Measurements from ENCODE around the gene EYA3. TPM values are rescaled to one million over a fixed set of nuclear protein-coding genes. Genes with fewer than 3 reads are reported as not detected.

The EYA3 gene
- total RNA-seq, 2 experiments from 2014 or later, result 30.1 to 37.1 TPM

DNA sequence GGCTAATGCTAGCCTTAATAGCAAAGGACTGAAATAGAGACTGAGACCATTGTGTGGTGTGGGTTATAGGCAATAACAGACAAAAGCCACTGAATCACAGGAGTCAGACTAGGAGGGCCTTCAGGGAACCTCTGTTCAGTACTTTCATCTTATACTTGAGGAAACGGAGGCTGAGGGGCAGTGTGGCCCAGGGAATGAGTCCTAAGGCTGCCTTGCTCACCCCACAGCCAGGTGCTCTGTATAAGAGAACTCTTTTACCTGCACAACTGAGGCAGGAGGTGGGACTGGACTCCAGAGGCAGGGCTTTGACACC is 150.9 kb downstream of the EYA3 start:
- no peak for DNase-seq
- intact Hi-C loops (cut with DNase I, micrococcal nuclease), result no loop called here
- Mint-ChIP-seq H3K4me1 (peaks cover 18% of the 10 kb centered on the region), H3K27ac (no peak overlapping the region), H3K4me3 (no peak overlapping the region), H3K9me3 (ENCODE audit: low read depth) (no peaks in the 10 kb centered on the region), H3K36me3 (ENCODE audit: low read depth) (no peaks in the 10 kb centered on the region), H3K27me3 (peaks cover 15% of the 10 kb centered on the region)
- ChIA-PET POLR2A (no interaction called here), CTCF (interaction anchor here (0.6 to 1.1 kb wide), 6 partner anchors 13 to 199 kb away, joined by 3 to 5 read pairs (median 3); no protein-coding TSS in a partner anchor)
- ATAC-seq, result no peak

DNA sequence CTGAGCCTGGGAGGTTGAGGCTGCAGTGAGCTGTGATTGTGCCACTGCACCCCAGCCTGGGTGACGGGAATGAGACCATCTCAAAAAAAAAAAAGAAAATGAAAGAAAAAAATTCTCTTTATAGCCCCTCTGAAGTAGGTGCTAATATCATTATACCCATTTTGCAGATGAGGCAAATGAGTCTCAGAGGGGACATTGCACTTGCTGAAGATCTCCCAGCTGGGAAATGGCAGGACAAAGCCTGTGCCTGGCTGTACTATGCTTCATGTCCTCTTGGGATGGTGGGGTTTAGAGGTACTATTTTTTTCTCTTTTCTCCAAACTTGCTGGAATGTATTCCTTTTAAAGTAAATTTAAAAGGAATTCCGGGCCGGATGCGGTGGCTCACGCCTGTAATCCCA is 152.0 kb downstream of the EYA3 start:
- intact Hi-C loops (cut with DNase I, micrococcal nuclease), result no loop called here
- ATAC-seq, result no peak
- H3K4me1 Mint-ChIP-seq, result peaks cover 18% of the 10 kb centered on the region
- no peak for DNase-seq
- no peak overlapping the region for H3K27ac Mint-ChIP-seq
- H3K9me3 Mint-ChIP-seq (ENCODE audit: low read depth), result no peaks in the 10 kb centered on the region
- ChIA-PET POLR2A (no interaction called here), CTCF (interaction anchor here (0.7 to 1.1 kb wide), 2 partner anchors 64 to 301 kb away, joined by 3 read pairs; no protein-coding TSS in a partner anchor)
- no peaks in the 10 kb centered on the region for H3K36me3 Mint-ChIP-seq (ENCODE audit: low read depth)
- peaks cover 15% of the 10 kb centered on the region for H3K27me3 Mint-ChIP-seq
- no peak overlapping the region for H3K4me3 Mint-ChIP-seq

DNA sequence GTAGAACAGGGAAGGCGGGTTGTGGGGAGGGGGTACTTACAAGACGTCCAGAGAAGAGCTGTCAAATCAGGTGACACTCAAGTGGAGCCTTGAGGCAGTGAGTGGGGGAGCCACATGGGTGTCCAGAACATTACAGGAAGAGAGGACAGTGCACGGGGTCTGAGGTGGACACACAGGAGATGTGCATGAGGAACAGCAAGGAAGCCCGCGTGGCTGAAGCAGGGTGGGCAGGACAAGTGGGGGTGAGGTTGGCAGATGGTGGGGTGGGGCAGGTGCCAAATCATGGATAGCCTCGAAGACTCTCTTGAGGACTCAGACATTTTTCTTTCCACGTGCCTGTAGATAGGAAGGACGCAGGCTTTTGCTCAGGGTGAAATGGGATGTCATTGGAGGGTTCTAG is 152.7 kb downstream of the EYA3 start:
- H3K9me3 Mint-ChIP-seq (ENCODE audit: low read depth), result no peaks in the 10 kb centered on the region
- DNase-seq (no peak), ATAC-seq (no peak)
- no peaks in the 10 kb centered on the region for H3K36me3 Mint-ChIP-seq (ENCODE audit: low read depth)
- H3K4me1 Mint-ChIP-seq, result peaks cover 17% of the 10 kb centered on the region
- intact Hi-C loops (cut with DNase I, micrococcal nuclease), result no loop called here
- H3K27me3 Mint-ChIP-seq, result peaks cover 15% of the 10 kb centered on the region
- ChIA-PET CTCF (interaction anchor here (0.9 to 1.3 kb wide), 2 partner anchors 13 to 273 kb away, joined by 3 read pairs; no protein-coding TSS in a partner anchor), POLR2A (interaction anchor here (0.9 kb wide), 1 partner anchor 226 kb away, joined by 3 read pairs; no protein-coding TSS in a partner anchor)
- H3K4me3 Mint-ChIP-seq, result no peak overlapping the region
- no peak overlapping the region for H3K27ac Mint-ChIP-seq

DNA sequence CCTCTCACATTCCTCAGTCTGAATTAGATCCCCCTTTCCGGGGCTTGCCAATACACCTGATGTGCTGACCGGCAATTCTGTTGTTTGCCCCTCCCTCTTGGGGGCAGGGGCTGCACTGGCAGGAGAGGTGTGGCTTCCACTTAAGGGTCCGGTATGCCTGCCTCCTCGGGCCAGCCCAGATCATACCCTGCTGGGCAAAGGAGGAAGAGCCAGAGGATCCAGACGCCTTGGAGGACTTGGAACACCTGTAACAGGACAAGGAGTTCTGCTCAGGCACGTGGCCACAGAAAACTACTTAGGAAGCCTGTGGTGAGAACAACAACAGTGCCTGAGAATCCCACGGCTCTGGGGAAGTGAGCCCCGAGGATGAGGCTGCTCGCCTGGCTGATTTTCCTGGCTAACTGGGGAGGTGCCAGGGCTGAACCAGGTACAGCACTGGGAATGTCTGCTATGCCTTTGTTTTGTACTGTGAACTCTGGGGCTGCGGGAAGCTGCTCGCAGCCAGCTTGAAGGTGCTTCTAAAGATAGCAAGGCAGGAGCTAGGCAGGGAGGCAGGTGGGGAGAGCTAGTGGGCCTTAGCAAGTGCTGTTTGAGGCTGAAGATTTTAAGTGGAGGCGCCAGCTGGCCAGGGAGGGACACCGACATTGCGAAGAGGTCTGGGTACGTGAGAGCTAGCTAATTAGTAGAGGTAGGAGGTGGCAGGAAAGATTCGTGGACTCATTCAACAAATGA is 153.4 kb downstream of the EYA3 start, which contains the start of gene SMPDL3B:
TSS of gene SMPDL3B (plus strand) at position 183 of the 732 bp plus-strand sequence. CDS start at position 367, 184 bp downstream.
- ChIA-PET POLR2A (interaction anchor here (0.6 to 0.9 kb wide), 2 partner anchors 227 to 244 kb away, joined by 3 to 7 read pairs; no protein-coding TSS in a partner anchor), CTCF (interaction anchor here (0.9 to 1.3 kb wide), 2 partner anchors 13 to 274 kb away, joined by 3 read pairs; no protein-coding TSS in a partner anchor)
- DNase-seq, result no peak
- intact Hi-C loops (cut with DNase I, micrococcal nuclease), result no loop called here
- Mint-ChIP-seq H3K27ac (no peak within 1 kb of the TSS), H3K4me3 (peak within 1 kb of the TSS; percentile 11), H3K9me3 (ENCODE audit: low read depth) (no peaks in the 10 kb centered on the region), H3K4me1 (peaks cover 10% of the 10 kb centered on the region), H3K27me3 (peaks cover 15% of the 10 kb centered on the region), H3K36me3 (ENCODE audit: low read depth) (no peaks in the 10 kb centered on the region)
- ATAC-seq, result peak; percentile 23

DNA sequence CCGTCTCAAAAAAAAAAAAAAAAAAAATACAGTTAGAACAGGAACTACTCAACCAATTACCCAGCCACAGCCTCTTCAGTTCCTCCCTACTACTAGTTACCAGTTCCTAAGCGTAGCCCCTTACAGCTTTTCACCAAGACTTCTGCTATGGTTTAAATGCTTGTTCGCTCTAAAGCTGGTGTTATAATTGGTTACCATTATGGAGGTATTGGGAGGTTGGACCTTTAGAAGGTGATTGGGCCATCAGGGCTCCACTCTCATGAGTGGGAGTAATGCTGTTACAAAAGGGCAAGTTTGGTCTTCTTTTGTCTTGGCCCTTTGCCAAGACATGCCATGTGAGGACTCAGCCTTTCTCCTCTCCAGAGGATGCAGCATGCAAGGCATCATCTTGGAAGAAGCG is 156.7 kb downstream of the EYA3 start:
- Mint-ChIP-seq H3K9me3 (ENCODE audit: low read depth) (no peaks in the 10 kb centered on the region), H3K27me3 (peaks cover 15% of the 10 kb centered on the region), H3K36me3 (ENCODE audit: low read depth) (no peaks in the 10 kb centered on the region), H3K27ac (no peak overlapping the region), H3K4me1 (peaks cover 9% of the 10 kb centered on the region), H3K4me3 (no peak overlapping the region)
- intact Hi-C loops (cut with DNase I, micrococcal nuclease), result no loop called here
- CTCF ChIA-PET, result interaction anchor here (1.0 to 1.9 kb wide), 2 partner anchors 9 to 13 kb away, joined by 3 to 6 read pairs; no protein-coding TSS in a partner anchor
- POLR2A ChIA-PET, result no interaction called here
- ATAC-seq, result no peak
- DNase-seq, result no peak

DNA sequence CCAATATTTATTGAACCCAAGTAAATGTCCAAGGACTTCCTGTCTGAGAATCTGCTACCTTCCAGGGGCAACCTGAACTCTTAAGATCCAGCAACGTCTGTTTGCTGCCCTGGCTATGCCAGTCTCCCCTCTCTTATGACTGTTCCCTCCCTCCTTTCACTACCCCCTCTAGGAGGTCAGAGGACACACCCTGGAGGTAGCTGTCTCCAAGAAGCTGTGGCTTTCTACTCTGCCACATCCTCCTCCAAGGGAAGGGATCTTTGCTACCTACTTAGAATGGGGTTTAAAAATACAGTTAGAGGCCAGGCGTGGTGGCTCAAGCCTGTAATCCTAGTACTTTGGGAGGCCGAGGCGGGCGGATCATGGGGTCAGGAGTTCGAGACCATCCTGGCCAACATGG is 157.2 kb downstream of the EYA3 start:
- no peak overlapping the region for H3K27ac Mint-ChIP-seq
- peaks cover 15% of the 10 kb centered on the region for H3K27me3 Mint-ChIP-seq
- ATAC-seq (no peak), DNase-seq (no peak)
- POLR2A ChIA-PET, result no interaction called here
- H3K4me1 Mint-ChIP-seq, result peaks cover 9% of the 10 kb centered on the region
- H3K36me3 Mint-ChIP-seq (ENCODE audit: low read depth), result no peaks in the 10 kb centered on the region
- H3K4me3 Mint-ChIP-seq, result no peak overlapping the region
- intact Hi-C loops (cut with DNase I, micrococcal nuclease), result no loop called here
- no peaks in the 10 kb centered on the region for H3K9me3 Mint-ChIP-seq (ENCODE audit: low read depth)
- CTCF ChIA-PET, result interaction anchor here (1.0 kb wide), 1 partner anchor 9 kb away, joined by 3 read pairs; no protein-coding TSS in a partner anchor

DNA sequence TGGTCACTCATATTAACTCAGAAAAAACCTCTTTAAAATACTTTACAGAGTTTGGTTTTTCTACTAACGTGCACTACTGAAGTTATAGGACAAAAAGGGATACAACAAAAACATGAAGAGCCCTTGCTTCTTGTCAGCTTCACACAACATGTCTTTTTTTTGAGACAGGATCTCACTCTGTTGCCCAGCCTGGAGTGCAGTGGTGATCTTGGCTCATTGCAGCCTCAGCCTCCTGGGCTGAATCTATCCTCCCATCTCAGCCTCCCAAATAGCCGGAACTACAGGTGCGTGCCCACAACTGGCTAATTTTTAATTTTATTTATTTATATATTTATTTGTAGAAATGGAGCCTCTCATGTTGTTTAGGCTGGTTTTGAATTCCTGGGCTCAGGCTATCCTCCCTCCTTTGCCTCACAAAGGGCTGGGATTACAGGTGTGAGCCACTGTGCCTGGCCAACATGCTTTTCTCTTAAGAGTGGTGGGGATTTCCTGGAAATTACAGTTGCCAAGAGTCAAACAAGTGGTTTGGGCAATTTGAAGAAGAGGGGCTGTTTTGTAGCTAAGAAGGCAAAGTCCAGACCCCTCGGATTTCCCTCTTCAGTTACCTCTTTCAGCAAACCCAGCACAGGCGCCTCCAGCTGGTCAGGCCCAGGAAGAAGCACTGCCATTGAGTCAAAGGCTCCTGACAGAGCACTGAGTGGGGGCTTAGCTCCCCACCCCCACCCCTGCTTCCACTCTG is 160.0 kb downstream of the EYA3 start:
- intact Hi-C loops (cut with DNase I, micrococcal nuclease), result no loop called here
- no peaks in the 10 kb centered on the region for H3K4me1 Mint-ChIP-seq
- H3K9me3 Mint-ChIP-seq (ENCODE audit: low read depth), result no peaks in the 10 kb centered on the region
- no peaks in the 10 kb centered on the region for H3K36me3 Mint-ChIP-seq (ENCODE audit: low read depth)
- no peak overlapping the region for H3K27ac Mint-ChIP-seq
- ATAC-seq (no peak), DNase-seq (no peak)
- CTCF ChIA-PET, result interaction anchor here (0.7 to 2.0 kb wide), 2 partner anchors 12 to 131 kb away, joined by 3 to 6 read pairs; no protein-coding TSS in a partner anchor
- no peak overlapping the region for H3K4me3 Mint-ChIP-seq
- peaks cover 3% of the 10 kb centered on the region for H3K27me3 Mint-ChIP-seq
- POLR2A ChIA-PET, result no interaction called here

DNA sequence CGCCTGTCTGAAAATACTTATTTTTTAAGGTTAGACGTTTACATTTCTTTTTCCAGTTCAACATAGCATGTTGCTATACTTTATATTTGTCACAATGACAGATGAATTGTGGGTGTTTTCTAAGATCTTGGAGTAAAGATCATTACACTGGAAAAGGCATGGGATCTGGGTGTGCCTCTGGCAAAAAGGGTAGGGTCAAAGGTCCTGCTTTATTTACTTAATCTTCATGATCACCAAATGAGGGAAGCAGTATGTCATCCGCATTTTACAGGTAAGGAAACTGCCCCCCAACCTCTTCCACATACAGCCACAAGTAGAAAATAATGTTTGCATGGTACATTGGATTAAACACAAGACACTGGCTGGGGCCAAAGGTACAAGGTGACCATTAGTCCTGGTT is 166.1 kb downstream of the EYA3 start:
- ATAC-seq (no peak), DNase-seq (no peak)
- intact Hi-C loops (cut with DNase I, micrococcal nuclease), result no loop called here
- H3K27ac Mint-ChIP-seq, result no peak overlapping the region
- H3K36me3 Mint-ChIP-seq (ENCODE audit: low read depth), result no peaks in the 10 kb centered on the region
- no peaks in the 10 kb centered on the region for H3K4me1 Mint-ChIP-seq
- ChIA-PET CTCF (interaction anchor here (0.7 kb wide), 1 partner anchor 49 kb away, joined by 4 read pairs; no protein-coding TSS in a partner anchor), POLR2A (no interaction called here)
- no peak overlapping the region for H3K4me3 Mint-ChIP-seq
- no peaks in the 10 kb centered on the region for H3K27me3 Mint-ChIP-seq
- no peaks in the 10 kb centered on the region for H3K9me3 Mint-ChIP-seq (ENCODE audit: low read depth)

Other genes with a start within 250 kb of the EYA3 start
- gene THEMIS2, start 216.1 kb downstream of the EYA3 start, total RNA-seq, result 10 to 100 TPM; 14.2 to 16.2 TPM
- gene RPA2, start 174.0 kb downstream of the EYA3 start, total RNA-seq, result 10 to 100 TPM; 70.2 to 72.8 TPM
- gene SMPDL3B, start 153.6 kb downstream of the EYA3 start, total RNA-seq, result under 1 TPM; 0.53 to 0.55 TPM
- 1 to 10 TPM; 4.2 to 6.0 TPM for gene XKR8, start 128.6 kb downstream of the EYA3 start, total RNA-seq
- under 1 TPM; 0.14 to 0.19 TPM for gene PTAFR, start 88.1 kb upstream of the EYA3 start, total RNA-seq
- gene DNAJC8, start 144.4 kb upstream of the EYA3 start, total RNA-seq, result 100 to 1,000 TPM; 107 to 135 TPM
- gene ATP5IF1, start 147.5 kb upstream of the EYA3 start, total RNA-seq, result 100 to 1,000 TPM; 192 to 195 TPM
- gene SESN2, start 170.9 kb upstream of the EYA3 start, total RNA-seq, result 10 to 100 TPM; 32.9 to 33.3 TPM
- gene MED18, start 240.4 kb upstream of the EYA3 start, total RNA-seq, result 10 to 100 TPM; 17.4 TPM

Data from activated CD4-positive, alpha-beta T cell treated with anti-CD3 and anti-CD28 coated beads for 36 hours (primary cell).